GM04504 (cell line): ENCODE measurements around the gene SZT2.

Experiments used
- DNase-seq: peaks from one replicate; pipeline ENCODE4 v3.0.0-alpha.2; 2012; ENCODE audit warnings: low read depth

SZT2 gene

DNA sequence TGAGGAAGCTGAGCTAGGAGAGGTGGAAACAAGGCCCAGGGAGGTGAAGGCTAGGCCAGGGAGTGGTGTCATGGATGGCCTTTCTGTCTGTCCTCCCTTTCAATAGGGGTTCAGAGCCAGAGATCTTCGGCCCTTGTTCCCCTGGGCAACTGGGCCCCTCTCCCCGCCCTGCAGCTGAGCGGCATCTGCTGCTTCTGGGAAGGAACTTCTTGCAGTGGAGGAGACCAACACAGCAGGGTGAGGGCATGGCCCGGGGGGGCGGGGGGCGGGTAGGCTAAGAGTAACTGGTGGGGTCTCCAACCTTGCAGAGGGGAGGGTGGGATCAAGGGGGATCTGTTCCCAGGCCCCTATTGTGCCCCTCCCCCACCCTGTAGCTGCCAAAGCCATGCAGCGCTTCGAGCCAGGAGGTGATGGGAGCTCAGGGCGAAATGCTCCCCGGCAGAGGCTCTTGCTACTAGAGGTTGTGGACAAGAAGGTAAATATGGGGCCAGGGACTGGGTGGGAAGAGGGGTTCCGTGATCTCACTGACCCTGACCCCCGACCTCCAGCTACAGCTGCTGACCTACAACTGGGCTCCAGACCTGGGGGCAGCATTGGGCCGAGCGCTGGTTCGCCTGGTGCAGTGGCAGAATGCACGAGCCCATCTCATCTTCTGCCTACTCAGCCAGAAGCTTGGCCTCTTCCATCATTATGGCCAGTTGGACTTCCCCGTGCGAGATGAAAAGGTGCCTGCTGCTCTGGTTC, 52.4 kb downstream of the SZT2 start:
- DNase-seq: no peak

DNA sequence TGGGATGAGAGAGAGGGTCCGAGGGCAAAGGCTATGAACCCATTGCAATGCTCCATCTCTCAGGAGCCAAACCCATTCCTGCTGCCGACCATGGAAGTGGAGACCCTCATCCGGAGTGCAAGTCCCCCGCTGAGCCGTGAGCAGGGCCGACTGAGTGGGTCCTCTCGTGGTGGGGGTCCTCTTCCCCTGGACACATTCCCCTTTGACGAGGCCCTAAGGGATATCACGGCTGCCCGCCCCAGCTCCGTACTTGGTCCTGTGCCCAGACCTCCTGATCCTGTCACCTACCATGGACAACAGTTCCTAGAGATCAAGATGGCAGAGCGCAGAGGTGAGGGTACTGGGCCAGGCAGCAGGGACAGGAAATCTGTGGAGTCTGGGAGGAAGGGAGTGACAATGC, 53.1 kb downstream of the SZT2 start:
- no peak for DNase-seq

DNA sequence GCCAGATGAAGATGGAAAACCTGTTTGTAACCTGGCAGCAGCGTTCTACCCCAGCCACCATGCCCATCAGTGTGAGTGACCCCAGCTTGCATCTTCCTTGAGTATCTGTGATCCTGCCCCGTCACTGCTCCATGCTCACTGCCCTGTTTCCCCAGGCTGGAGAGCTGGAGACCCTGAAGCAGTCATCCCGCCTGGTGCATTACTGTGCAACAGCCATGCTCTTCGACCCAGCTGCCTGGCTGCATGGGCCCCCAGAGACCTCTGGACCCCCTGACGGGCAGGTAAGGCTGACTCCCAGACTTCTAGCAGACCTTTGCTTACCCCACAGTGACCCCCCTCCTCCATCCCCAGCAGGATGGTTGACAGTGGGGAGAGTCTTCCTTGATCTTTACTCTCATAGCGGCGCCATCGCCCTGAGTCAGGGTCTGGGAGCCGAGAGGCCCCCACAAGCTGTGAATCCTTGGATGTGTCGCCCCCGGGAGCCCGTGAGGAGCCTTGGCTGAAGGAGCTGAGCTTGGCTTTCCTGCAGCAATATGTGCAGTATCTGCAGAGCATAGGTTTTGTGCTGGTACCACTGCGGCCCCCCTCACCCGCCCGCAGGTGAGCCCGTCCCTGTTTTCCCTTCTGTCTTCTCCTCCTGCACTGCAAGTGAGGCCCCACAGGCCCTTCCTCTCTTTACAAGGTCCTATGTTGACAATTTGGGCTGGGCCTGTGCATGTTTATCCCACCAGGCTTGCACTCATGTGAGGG, 53.7 kb downstream of the SZT2 start:
- no peak for DNase-seq

DNA sequence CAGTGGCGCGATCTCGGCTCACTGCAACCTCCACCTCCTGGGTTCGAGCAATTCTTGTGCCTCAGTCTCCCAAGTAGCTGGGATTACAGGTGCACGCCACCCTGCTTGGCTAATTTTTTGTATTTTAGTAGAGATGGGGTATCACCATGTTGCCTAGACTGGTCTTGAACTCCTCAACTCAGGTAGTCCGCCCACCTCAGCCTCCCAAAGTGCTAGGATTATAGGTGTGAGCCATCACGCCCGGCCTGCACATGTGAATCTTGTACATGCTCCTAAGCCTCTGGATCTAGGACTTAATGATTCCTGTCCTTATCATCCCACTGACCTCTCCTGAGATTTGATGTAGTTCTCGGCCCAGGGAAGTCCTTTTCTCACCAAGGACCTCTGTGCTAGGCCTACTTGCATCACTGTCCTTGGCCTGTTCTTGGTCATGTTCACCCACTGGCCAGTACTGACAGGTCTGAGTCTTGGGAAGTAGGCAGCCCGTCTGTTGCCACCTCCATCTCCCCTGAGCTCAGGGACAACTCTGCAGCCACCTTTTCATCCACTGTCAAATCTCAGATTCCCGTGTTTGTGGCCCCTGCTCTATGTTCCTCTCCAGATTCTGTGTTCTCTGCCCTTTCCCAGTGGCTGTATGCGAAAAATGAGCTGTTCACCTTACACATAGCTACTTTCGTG, 54.6 kb downstream of the SZT2 start:
- DNase-seq: no peak

DNA sequence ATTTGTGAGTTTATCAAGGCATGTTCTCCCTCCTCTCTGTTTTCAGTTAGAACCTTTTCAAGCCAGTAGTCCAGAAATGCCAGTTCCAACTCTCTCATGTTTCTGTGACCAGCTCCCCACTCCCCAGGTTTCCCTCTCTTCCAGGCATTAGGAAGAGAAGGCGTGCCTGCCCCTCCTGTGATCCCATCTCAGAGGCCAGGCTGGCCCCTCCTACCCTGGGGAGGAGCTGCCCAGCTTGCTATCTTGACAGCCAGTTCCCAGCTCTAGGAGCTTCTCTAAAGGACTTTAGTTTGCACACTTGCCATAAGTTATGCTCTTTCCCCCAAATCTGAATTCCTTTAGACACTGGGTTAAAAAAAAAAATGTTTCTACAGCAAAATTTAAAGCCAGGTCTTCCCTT, 55.1 kb downstream of the SZT2 start:
- DNase-seq: no peak

DNA sequence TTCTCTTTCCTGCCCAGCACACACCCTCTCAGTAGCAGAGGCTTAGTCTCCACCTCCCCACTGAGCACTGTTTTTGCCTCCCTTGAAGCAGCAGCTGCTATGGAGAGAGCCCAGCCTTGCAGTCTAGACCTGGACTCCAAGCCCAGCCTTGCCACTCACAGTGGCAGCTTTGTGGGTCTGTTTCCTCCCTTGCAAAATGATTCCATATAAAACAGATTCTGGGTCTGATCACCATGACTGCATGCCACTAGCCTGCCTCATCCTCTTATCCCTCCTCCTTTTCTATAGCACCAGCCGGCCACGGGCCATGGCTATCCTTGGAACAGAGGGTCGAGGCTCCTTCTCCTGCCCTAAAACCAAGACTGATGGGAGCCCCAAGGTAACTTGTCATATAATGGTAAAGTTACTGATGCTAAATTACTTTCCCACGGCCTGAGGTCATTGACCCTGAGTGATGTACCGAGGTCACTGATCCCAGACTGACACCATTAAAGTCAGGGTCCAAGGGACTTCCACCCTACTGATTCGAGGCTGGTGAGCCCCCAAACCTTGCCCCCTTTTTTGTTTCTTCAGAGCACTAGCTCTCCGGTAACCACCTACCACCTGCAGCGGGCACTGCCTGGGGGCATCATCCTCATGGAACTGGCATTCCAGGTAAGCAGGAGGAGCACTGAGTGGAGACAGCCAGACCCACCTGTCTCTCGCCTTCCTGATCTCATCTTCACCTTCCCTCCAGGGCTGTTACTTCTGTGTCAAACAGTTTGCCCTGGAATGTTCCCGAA, 56.1 kb downstream of the SZT2 start:
- no peak for DNase-seq

DNA sequence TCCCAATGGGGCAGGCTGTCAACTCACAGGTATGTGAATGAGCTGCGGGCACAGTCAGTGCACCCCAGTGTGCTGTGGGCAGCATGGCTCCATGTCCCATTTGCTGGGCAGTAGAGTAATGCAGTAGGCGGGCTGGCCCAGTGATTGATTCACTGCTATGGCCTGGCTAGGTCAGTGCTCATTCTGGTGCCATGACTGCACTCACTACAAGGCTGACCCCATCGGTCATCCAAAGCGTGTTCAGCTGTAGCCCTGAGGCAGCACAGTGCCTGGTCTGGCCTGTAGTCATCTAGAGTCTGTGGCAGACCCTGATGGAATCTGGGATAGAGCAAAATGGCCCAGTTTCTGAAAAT, 56.7 kb downstream of the SZT2 start:
- DNase-seq: no peak

DNA sequence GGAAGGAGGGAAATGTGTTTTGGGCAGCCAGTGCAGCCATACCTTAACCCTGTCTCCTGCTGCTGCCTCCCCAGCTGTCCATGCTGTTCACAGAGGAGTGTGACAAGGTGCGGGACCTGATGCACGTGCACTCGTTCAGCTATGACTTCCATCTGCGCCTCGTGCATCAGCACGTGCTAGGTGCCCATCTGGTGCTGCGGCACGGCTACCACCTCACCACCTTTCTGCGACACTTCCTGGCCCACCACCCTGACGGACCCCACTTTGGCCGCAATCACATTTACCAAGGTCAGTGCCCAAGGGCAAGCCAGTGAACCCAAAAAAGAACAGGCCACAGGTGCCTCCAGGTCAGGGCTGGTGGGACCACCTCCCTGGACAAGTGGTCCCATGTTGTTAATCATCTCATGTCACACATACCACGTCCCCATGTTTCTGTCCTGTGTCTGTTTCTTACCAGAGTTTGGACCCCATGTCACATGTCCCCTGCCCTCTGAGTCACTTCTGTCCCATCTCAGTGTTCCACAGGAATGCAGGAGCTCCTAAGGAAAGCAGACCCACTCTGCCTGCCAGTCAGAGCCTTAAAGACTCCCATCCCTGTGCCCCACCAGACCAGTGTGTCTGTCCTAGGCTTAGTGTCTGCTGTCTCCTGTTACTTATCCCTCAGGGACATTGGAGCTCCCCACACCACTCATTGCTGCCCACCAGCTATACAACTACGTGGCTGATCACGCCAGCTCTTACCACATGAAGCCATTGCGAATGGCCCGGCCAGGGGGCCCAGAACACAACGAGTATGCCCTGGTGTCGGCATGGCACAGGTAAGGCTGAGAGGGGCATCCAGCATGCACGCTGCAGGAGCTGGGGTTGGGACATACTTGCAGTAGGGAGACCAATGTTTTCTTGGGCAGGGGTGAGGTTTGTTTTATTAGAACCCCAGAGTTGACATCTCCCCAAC, 57.5 kb downstream of the SZT2 start:
- DNase-seq: no peak

DNA sequence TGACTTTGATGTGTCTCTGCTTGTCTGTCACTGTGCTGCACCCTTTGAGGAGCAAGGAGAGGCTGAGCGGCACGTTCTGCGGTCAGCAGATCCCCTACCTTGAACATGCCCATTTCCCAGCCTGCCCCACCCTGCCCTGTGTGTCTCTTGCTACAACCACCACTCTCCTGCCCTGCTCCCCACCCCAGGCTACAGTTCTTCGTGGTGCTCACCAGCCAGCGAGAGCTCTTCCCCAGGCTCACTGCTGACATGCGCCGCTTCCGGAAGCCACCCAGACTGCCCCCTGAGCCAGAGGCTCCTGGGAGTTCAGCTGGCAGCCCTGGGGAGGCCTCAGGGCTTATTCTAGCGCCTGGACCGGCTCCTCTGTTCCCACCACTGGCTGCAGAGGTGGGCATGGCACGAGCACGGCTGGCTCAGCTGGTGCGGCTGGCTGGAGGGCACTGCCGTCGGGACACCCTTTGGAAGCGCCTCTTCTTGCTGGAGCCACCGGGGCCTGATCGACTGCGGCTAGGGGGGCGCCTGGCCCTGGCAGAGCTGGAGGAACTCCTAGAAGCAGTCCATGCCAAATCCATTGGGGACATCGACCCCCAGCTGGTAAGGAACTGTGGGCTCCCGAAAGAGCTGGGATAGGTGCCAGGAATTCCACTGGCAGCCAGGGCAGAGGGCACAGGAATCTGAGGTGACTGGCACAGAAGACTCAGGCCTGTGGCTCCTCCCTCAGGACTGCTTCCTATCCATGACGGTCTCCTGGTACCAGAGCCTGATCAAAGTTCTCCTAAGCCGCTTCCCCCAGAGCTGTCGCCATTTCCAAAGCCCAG, 58.4 kb downstream of the SZT2 start:
- DNase-seq: no peak

DNA sequence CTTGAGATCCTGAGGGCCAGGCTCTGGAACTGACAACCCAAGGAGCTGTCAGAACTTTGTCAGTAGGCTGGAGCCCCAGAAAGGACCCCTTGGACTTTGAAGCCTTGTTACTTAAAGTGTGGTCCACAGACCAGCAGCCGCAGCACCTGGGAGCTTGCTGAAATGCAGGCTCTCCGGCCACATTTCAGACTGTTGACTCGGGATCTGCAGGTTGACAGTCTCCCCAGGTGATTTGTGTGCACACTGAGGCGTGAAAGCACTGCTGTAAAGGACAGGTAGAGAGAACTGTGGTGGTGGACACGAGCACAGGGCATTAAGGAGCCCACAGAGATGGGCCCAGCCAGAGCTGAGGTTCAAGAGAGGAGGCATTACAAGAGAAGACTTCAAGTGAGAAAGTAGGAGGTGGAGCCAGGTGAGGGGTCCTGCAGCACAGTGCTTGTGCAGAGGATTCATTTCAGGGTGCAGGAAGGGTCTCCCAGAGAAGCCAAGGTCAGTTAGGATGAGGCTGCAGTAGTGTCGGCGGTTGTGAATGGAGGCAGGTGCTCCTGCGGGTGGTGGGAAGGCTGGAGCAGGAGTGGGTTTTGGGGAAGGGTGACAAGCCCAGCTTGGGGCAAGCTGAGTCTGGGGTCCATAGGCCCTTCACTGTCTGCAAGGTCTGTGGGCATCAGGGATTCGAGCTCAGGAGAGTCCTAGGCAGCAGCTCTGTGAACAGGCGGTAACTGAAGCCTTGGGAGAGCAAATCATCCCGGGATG, 59.4 kb downstream of the SZT2 start:
- no peak for DNase-seq

DNA sequence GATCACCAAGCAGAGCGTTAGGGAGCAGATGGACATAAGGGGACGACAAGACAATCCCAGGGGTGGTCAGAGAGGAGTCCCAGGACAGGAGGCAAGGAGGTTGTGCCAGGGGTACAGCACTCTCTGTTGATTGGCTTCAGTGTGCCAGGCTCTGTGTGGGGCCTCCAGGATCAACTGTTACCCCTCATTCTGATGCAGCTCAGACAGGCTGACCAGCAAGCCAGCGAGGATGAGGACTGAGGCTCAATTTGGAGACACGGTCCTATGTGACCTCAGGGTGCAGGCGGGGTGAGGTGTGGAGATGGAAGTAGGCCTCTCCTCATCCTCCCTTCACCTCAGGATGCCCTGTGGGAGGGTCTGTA, 60.0 kb downstream of the SZT2 start:
- DNase-seq: no peak

DNA sequence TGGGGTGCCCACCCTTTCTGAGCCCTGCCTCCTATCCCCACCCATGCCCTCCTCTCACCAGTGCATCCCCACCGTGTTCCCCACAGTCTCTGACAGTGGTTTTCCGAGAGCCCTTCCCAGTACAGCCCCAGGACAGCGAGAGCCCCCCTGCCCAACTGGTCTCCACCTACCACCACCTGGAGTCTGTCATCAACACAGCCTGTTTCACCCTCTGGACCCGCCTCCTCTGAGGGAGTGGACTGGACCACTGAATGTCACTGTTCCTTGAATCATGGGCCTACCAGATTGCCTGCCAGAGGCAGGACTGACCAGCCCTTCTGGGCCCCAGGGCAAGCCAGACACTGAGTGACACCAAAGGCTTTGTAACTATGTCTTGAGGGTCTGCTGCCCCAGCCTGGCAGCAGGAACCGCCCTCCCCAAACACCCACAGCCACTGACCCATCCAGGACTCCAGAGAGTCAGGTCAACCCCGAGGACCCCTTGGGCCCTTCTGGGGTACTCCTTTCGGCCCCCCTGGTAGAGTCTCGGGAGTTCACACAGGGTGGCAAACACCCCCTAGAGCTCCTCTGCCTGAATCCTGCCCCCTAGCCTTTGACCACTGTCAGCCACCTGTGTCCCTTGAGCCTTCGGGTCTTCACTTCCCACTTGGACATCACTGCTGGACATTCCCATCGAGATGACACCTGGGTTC, 60.7 kb downstream of the SZT2 start:
- no peak for DNase-seq

DNA sequence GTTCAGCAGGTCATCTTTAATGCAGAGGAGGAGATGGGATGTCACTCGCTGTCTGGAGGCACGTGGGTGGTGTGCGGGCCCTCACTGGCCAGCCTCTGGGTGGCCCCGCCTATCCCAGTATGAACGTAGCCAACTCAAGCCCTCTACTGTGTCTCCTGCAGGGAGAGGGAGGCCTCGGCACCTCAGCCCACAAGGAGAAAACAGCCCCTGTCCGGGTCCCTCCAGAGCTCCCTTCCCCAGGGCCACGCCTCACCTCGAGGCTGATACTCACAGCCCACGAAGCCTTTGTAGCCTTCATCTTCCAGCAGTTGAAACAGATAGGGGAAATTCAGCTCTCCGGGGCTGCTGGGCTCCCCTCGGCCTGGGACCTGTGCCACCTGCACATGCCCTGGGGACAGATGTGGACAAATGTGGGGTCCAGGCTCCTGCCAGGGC, 61.5 kb downstream of the SZT2 start:
- no peak for DNase-seq

DNA sequence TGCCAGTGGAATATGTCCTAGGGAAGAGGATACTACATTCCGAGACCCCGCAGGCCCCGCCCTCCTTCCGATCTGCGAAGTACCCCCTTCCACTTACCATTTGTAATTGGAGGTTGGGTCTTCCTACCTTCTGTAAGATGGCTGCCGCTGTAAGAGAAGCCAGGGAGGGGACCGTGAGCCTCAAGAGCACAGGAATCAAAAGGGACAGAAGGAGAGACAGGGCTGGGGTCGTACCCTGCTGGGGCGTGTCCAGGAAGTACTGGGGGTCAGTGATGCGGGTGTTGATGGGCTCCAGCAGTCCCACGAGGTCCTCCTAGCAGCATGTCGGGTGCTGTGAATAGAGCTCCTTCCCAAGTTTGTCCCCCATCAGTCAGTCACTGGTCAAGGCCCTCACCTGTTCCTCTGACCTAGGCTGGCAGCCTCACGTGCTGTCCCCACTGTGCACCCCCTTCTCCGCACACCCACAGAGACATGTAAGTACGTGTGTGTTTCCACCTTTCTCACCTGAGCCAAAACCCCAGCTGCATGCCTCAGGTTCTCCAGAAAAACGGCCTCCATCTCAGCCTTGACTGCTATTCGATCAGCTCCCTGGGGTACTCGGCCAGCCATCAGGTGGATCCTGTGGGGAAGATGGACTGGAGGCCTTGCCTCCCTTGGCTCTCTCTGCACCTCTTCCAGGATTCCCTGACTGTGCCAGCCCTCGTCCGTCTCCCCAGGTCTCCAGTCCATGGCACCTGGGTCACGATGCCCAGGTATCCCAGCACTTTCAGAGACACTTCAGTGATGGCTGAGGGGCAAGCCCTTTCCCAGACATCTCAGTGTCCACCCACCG, 62.2 kb downstream of the SZT2 start:
- no peak for DNase-seq

DNA sequence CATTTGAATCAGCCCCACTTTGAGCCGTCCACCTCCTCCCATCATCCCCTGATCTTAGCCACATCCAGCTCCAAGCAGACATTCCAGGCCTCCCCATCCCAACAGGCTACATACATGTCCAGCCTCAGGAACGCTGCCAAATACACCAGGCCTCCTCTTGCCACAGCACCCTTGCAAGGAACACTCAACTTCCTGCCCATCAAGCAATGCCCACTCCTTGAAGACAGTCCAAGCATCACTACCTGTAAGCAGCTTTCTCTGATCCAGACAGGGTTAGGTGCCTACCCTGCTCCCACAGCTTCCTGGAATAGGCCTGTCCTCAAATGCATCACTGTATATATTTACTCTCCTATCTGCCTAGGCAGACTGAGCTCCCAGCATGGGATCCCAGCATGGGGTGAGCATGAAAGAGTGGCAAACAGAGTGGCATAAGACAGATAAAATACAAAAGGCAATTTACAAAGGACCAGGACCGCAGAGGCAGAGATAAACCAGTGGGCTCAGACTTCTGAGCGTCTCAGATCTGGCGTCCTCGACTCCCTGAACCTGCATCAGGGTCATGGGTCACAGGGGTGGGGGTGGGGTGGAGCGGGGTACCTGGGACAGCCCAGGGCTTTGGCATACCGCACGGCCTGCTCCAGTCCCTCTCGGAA, 63.2 kb downstream of the SZT2 start:
- peak; percentile 28 for DNase-seq

DNA sequence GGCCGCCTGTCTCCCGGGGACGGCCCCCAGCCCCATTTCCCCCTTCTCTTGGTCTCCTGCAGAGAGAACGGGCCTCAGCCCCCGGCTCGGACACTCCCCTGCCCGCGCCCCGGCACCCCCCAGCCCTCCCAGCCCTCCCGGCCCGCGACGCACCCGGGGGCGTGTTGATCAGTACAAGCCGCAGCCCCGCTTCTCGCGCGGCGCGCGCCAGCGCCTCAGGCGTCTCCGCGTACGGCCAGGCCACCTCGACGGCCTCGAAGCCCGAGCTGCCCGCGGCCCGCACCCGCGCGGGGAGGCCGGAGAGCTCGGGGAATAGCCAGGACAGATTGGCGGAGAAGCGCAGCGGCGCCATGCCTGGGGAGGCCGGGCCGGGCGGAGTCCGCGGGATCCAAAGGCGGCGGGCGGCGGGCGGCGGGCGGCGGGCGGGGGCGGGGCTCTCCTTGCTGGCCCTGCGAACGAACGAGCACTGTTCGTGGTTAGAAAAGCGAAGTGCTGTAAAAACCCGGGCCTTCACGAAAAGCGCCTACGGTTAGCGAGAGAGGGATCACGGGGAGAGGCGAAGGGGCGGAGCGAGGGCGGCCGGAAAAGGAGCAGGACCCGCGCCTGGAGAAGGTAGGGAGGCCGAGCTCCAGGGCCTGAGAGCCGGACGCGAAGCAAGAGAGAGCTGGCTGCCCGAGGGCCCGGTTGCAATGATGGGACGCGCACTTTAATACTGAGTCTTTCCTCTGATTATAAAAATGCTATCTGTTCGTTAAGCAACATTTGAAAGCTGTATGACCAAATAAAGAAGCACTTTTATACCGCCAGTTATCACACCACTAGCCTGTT, 64.0 kb downstream of the SZT2 start, which contains the start of gene HYI:
HYI (minus strand) TSS at position 490 of the 828 bp plus-strand sequence; CDS start at position 352, 138 bp downstream.
- DNase-seq: peak; percentile 68
